GM12878 (cell line): ENCODE results near the gene SH3BGRL3. TPM values are rescaled to one million over a fixed set of nuclear protein-coding genes. Genes with fewer than 3 reads are reported as not detected.

ENCODE experiments used
- ATAC-seq: fragments of 200-7000 bp; cut with Tn5 transposase; 3 replicates; pipeline ENCODE4 v1.9.1; 2020; ENCODE audit warnings: mild to moderate bottlenecking, moderate library complexity
- BruUV-seq: library from RNA; stranded (reverse); fragments of 400-500 nt; replicated peaks from 2 replicates; lab custom pipeline; 2021; lab: Mats Ljungman, UMichigan
- CTCF ChIA-PET: fragments of 300-600 bp; sonication (Branson Sonifier 250); formaldehyde crosslinking; extraction: SDS; loops from one replicate; lab custom pipeline; 2021; ENCODE audit warnings: inconsistent platforms; lab: Yijun Ruan, JAX
- POLR2A ChIA-PET: fragments of 350-600 bp; formaldehyde crosslinking; extraction: SDS; loops from one replicate; lab custom pipeline; 2021; ENCODE audit warnings: inconsistent platforms; lab: Charles Lee
- RAD21 ChIA-PET: fragments of 300-600 bp; sonication (Branson Sonifier 250); formaldehyde crosslinking; loops from one replicate; lab custom pipeline; 2023; ENCODE audit warnings: antibody characterized with exemption; ENCODE audit not compliant: unreplicated experiment; lab: Charles Lee
- SMC1A ChIA-PET: fragments of 300-600 bp; sonication (Branson Sonifier 250); formaldehyde crosslinking; loops from one replicate; lab custom pipeline; 2023; ENCODE audit not compliant: unreplicated experiment, uncharacterized antibody; lab: Charles Lee
- DNase-seq: peaks from one replicate; pipeline ENCODE4 v3.0.0-alpha.2; 2011; ENCODE audit warnings: low read depth, low spot score
- FAIRE-seq: peaks from 3 replicates; lab custom pipeline; 2011; peaks lifted over from hg19 to GRCh38; lab: Jason Lieb, UNC
- H2AFZ ChIP-seq: 2 replicates; pipeline ENCODE4 v1.6.0; 2011; ENCODE audit warnings: low read depth, low read length, control low read depth; ENCODE audit not compliant: control insufficient read depth
- H3K27ac ChIP-seq: 2 replicates; pipeline ENCODE4 v1.5.1; 2011; ENCODE audit warnings: control low read depth; ENCODE audit not compliant: control insufficient read depth, insufficient read depth
- H3K27me3 ChIP-seq, 2 experiments: replicated peaks in 1 of 2; 2 replicates each; pipeline versions ENCODE4 v1.6.0 to v1.6.1; 2011; ENCODE audit warnings: low read length in 1 of 2; ENCODE audit not compliant: control insufficient read depth in 2 of 2, insufficient read depth in 2 of 2
- H3K36me3 ChIP-seq, 2 experiments: 2 replicates each; pipeline ENCODE4 v1.5.1; 2011; ENCODE audit warnings: low read length in 1 of 2; ENCODE audit not compliant: control insufficient read depth in 2 of 2, insufficient read depth in 2 of 2
- H3K4me1 ChIP-seq: 2 replicates; pipeline ENCODE4 v1.6.1; 2011; ENCODE audit warnings: mild to moderate bottlenecking, low read length, moderate library complexity, mixed read lengths; ENCODE audit not compliant: control insufficient read depth, insufficient read depth
- H3K4me2 ChIP-seq: 2 replicates; pipeline ENCODE4 v1.6.0; 2011; ENCODE audit warnings: control low read depth; ENCODE audit not compliant: control insufficient read depth, insufficient read depth
- H3K4me3 ChIP-seq: fragments of 200-600 bp; sonication (generic); 2 replicates; pipeline ENCODE4 v1.5.1; 2016
- H3K79me2 ChIP-seq: 2 replicates; pipeline ENCODE4 v1.6.0; 2011; ENCODE audit warnings: low read length; ENCODE audit not compliant: control insufficient read depth, insufficient read depth
- H3K9ac ChIP-seq: 2 replicates; pipeline ENCODE4 v1.8.0; 2011; ENCODE audit warnings: low read length, control low read depth, mixed read lengths; ENCODE audit not compliant: control insufficient read depth, insufficient read depth
- H3K9me3 ChIP-seq: replicated peaks from 3 replicates; pipeline ENCODE4 v1.5.1; 2011; ENCODE audit warnings: mild to moderate bottlenecking, low read length; ENCODE audit not compliant: control insufficient read depth, insufficient read depth
- H4K20me1 ChIP-seq: 2 replicates; pipeline ENCODE4 v1.6.0; 2011; ENCODE audit not compliant: control insufficient read depth, insufficient read depth
- CREM ChIP-seq: IDR thresholded peaks from 2 replicates; pipeline ENCODE4 v1.6.1; 2014; ENCODE audit warnings: antibody characterized with exemption, low read depth
- DPF2 ChIP-seq: fragments of 450-650 bp; IDR thresholded peaks from 2 replicates; pipeline ENCODE4 v1.6.1; 2017; ENCODE audit warnings: mild to moderate bottlenecking
- EED ChIP-seq: sonication (generic); IDR thresholded peaks from 2 replicates; pipeline ENCODE4 v1.6.1; 2016; ENCODE audit warnings: antibody characterized with exemption, low read depth
- HDGF ChIP-seq: fragments of 450-650 bp; IDR thresholded peaks from 2 replicates; pipeline ENCODE4 v1.6.1; 2016; ENCODE audit warnings: antibody characterized with exemption
- LARP7 ChIP-seq: fragments of 450-650 bp; IDR thresholded peaks from 2 replicates; pipeline ENCODE4 v1.6.1; 2017; ENCODE audit warnings: mild to moderate bottlenecking
- MTA2 ChIP-seq: fragments of 450-650 bp; IDR thresholded peaks from 2 replicates; pipeline ENCODE4 v1.6.1; 2016; ENCODE audit warnings: low read depth, mild to moderate bottlenecking, moderate library complexity
- NR2C1 ChIP-seq: fragments of 450-650 bp; IDR thresholded peaks from 2 replicates; pipeline ENCODE4 v1.6.1; 2017; ENCODE audit warnings: antibody characterized with exemption, mild to moderate bottlenecking, moderate library complexity
- NR2C2 ChIP-seq: IDR thresholded peaks from 2 replicates; pipeline ENCODE4 v1.6.1; 2011; ENCODE audit warnings: borderline replicate concordance, low read depth; ENCODE audit not compliant: control insufficient read depth, insufficient read length
- NR2F1 ChIP-seq: fragments of 450-650 bp; conservative IDR thresholded peaks from 2 replicates; pipeline ENCODE4 v1.6.1; 2017; ENCODE audit warnings: mild to moderate bottlenecking
- POLR2A ChIP-seq: IDR thresholded peaks from 2 replicates; pipeline ENCODE4 v1.6.1; 2011; ENCODE audit warnings: low read depth, mild to moderate bottlenecking, low read length
- POLR2AphosphoS2 ChIP-seq: IDR thresholded peaks from 2 replicates; pipeline ENCODE4 v1.6.1; 2011; ENCODE audit warnings: low read depth, mild to moderate bottlenecking, low read length, improper control_type of control experiment, moderate library complexity
- SMC3 ChIP-seq: IDR thresholded peaks from 2 replicates; pipeline ENCODE4 v1.6.1; 2011; ENCODE audit warnings: low read length, improper control_type of control experiment, borderline replicate concordance
- SPI1 ChIP-seq: IDR thresholded peaks from 2 replicates; pipeline ENCODE4 v1.6.1; 2011; ENCODE audit warnings: low read depth, mild to moderate bottlenecking, low read length, moderate library complexity, borderline replicate concordance; ENCODE audit not compliant: insufficient read depth
- TBL1XR1 ChIP-seq: IDR thresholded peaks from 2 replicates; pipeline ENCODE4 v1.6.1; 2012; ENCODE audit warnings: low read depth, low read length, improper control_type of control experiment
- WGBS: methylation state at CpG from one replicate; pipeline ENCODE4 v1.1.6; 2016; ENCODE audit warnings: low lambda C conversion rate; ENCODE audit not compliant: insufficient replicate concordance, insufficient coverage; ENCODE audit errors: missing lambda C conversion rate; 5-methylcytosine and 5-hydroxymethylcytosine counted together
- in situ Hi-C: fragments of 300-500 bp; cut with MboI; formaldehyde crosslinking; loops from 9 replicates; pipeline ENCODE4 v1.14.3; 2018; ENCODE audit warnings: mixed read lengths
- intact Hi-C: fragments of 100-400 bp; cut with micrococcal nuclease; formaldehyde crosslinking; loops from one replicate; pipeline ENCODE4 v1.14.2; 2022; ENCODE audit not compliant: unreplicated experiment
- polyA plus RNA-seq, 11 experiments: library from polyadenylated mRNA; depleted of rRNA in 4 of 11; unstranded in 6 of 11; stranded (reverse) in 5 of 11; fragments of >200 nt; fragmentation: Nextera tagmentation in 4 of 11; fragmentation: Illumina TruSeq in 1 of 11; extraction: Ambion mirVana in 4 of 11; extraction: Trizol in 1 of 11; gene quantifications; 1 replicate in 1 of 11; 2 replicates in 10 of 11; pipeline versions ENCODE4 v1.2.1 to v1.2.3, GENCODE V29; 2011 to 2016; ENCODE audit warnings: inconsistent platforms in 2 of 11, missing spikeins in 2 of 11, low read depth in 1 of 11
- total RNA-seq, 4 experiments: library from RNA; depleted of rRNA in 3 of 4; stranded (reverse); fragments of >200 nt in 3 of 4; fragmentation: Illumina TruSeq in 1 of 4; extraction: Trizol in 1 of 4; gene quantifications; 2 replicates each; pipeline versions ENCODE4 v1.2.1 to v1.2.3, GENCODE V29; 2013 to 2021
- TF ChIP-seq, protein P1 (sequence below): IDR thresholded peaks from 2 replicates; pipeline ENCODE4 v1.6.1; 2011; ENCODE audit warnings: borderline replicate concordance, low read depth, mild to moderate bottlenecking, moderate library complexity, low read length; ENCODE audit not compliant: insufficient read depth, poor library complexity, severe bottlenecking
- TF ChIP-seq, protein P2 (sequence below): fragments of 450-650 bp; IDR thresholded peaks from 2 replicates; pipeline ENCODE4 v1.6.1; 2016; ENCODE audit warnings: mild to moderate bottlenecking

The SH3BGRL3 gene
- total and polyA plus RNA-seq, 10 of the 15 experiments (the other 5 are each of a cell fraction or from before 2014, with no cell fraction given), result 39.7 to 390 (median 118) TPM

DNA sequence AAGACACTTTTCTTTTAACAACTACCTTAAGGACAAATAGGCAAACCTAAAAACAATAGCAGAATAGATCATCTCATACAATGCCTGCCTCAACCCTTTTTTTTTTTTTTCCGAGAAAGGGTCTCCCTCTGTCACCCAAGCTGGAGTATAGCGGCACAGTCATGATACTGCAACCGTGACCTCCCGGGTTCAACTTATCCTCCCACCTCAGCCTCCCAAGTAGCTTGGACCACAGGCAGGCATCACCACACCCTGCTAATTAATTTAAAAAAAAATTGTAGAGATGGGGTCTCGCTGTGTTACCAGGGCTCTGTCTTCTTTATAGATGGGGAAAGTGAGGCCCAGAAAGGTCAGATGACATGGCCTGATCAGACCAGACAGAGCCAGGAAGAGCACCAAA is 7.9 kb downstream of the SH3BGRL3 start (continued):
- TF ChIP-seq, protein P1, sequence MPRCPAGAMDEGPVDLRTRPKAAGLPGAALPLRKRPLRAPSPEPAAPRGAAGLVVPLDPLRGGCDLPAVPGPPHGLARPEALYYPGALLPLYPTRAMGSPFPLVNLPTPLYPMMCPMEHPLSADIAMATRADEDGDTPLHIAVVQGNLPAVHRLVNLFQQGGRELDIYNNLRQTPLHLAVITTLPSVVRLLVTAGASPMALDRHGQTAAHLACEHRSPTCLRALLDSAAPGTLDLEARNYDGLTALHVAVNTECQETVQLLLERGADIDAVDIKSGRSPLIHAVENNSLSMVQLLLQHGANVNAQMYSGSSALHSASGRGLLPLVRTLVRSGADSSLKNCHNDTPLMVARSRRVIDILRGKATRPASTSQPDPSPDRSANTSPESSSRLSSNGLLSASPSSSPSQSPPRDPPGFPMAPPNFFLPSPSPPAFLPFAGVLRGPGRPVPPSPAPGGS, result no peak
- TF ChIP-seq POLR2AphosphoS2 (no peak), SMC3 (no peak)

DNA sequence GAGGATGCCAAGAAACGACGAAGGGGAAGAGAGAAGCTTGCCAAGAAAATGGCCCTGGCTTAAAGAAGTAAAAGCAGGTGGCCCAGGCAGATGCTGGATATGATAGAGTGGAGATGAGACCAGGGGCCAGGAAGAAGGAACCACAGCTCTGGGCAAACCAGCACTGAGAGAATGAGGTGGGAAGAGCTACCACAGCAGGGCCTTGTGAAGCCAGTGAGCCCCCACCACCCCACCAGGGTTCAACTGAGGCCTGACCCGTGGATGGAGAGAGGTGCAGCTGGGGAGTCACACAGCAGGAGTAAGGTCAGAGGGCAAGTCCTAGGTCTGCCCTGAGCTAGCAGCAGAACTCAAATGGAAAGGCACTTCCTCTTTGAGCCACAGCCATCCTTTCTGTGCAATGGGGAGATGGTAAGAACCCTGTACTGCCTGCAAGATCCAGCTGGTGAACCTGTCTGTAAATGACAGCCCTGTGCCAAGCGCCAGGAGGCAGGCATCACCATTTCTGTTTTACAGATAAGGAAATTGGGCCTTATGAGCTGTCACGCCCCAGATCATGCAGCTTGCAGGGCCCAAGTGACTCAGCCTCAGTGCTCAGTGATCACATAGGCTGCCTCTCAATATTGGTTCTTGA is 8.5 kb downstream of the SH3BGRL3 start:
- ATAC-seq, result peak; percentile 25
- Histone ChIP-seq H3K27me3 (no peaks in the 10 kb centered on the region), H3K27ac (peak overlapping the region; percentile 86), H3K4me1 (peaks cover 75% of the 10 kb centered on the region), H3K36me3 (peaks cover 0 to 2% of the 10 kb centered on the region in 2 experiments; a peak in 1 of 4 replicates), H3K9me3 (no peaks in the 10 kb centered on the region), H3K4me3 (no peak overlapping the region), H2AFZ (peak overlapping the region; percentile 63), H4K20me1 (no peaks in the 10 kb centered on the region), H3K9ac (peak overlapping the region; percentile 39; the same call in 1 of the 2 replicates), H3K4me2 (no peak overlapping the region), H3K79me2 (no peaks in the 10 kb centered on the region)
- TF ChIP-seq NR2C2 (peak; percentile 60), EED (0 out of 2 replicates have a peak, but pooled peaks have one; percentile 1), LARP7 (no peak), CREM (0 out of 2 replicates have a peak, but pooled peaks have one; percentile 16), NR2F1 (peak; percentile 71), SPI1 (peak; percentile 90), NR2C1 (peak; percentile 58; the same call in 1 of the 2 replicates), TBL1XR1 (no peak), HDGF (peak; percentile 31; the same call in 1 of the 2 replicates), MTA2 (0 out of 2 replicates have a peak, but pooled peaks have one; percentile 9), DPF2 (0 out of 2 replicates have a peak, but pooled peaks have one; percentile 13), POLR2A (no peak)
- TF ChIP-seq, protein P2, sequence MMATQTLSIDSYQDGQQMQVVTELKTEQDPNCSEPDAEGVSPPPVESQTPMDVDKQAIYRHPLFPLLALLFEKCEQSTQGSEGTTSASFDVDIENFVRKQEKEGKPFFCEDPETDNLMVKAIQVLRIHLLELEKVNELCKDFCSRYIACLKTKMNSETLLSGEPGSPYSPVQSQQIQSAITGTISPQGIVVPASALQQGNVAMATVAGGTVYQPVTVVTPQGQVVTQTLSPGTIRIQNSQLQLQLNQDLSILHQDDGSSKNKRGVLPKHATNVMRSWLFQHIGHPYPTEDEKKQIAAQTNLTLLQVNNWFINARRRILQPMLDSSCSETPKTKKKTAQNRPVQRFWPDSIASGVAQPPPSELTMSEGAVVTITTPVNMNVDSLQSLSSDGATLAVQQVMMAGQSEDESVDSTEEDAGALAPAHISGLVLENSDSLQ, result peak; percentile 28; the same call in 1 of the 2 replicates
- in situ Hi-C loops, result loop anchor here (5.0 kb wide), 1 partner anchor 34 kb away; no protein-coding TSS in a partner anchor
- intact Hi-C loops, result no loop called here
- 11% methylated on average over 5 of the region's 5 CpGs for WGBS
- ChIA-PET CTCF (interaction anchor here (0.7 to 18.0 kb wide), 22 partner anchors 9 to 579 kb away, joined by 3 to 879 read pairs (median 6); partner anchors contain the start of genes CD52, CEP85, DHDDS and PAFAH2), POLR2A (interaction anchor here (0.5 to 9.2 kb wide), 11 partner anchors 9 to 339 kb away, joined by 3 to 253 read pairs (median 7); partner anchors contain the start of genes CD52, SH3BGRL3 and UBXN11), SMC1A (interaction anchor here (0.7 to 11.1 kb wide), 16 partner anchors 8 to 144 kb away, joined by 3 to 474 read pairs (median 5); partner anchors contain the start of genes CD52, DHDDS and SH3BGRL3), RAD21 (interaction anchor here (0.5 to 8.7 kb wide), 18 partner anchors 9 to 185 kb away, joined by 3 to 477 read pairs (median 4); partner anchors contain the start of genes CD52, CEP85, DHDDS and SH3BGRL3)
- FAIRE-seq, result peak; percentile 57
- BruUV-seq, result no TSS peak
- no peak for DNase-seq
